Activated T-cell treated with anti-CD3 and anti-CD28 coated beads, Interleukin-2, amount 50 U/mL, for 72 hours (primary cell): ENCODE measurements around the gene GPC6. TPM values are rescaled to one million over a fixed set of nuclear protein-coding genes. Genes with fewer than 3 reads are reported as not detected.

Source experiments
- ATAC-seq, 2 donors: fragments of 150-1000 bp; cut with Tn5 transposase; replicated peaks in 1 of 2; 2 replicates each; pipeline ENCODE4 v1.10.0; 2021; ENCODE audit warnings: moderate library complexity in 2 of 2, mild to moderate bottlenecking in 1 of 2
- DNase-seq, 2 donors: peaks; one replicate each; pipeline ENCODE4 v3.0.0; 2021 to 2022; ENCODE audit warnings: mixed read lengths in 1 of 2
- H3K27ac Mint-ChIP-seq: one replicate; pipeline ENCODE4 v1.8.0; 2022; ENCODE audit warnings: mild to moderate bottlenecking, moderate library complexity, mixed read lengths
- H3K27me3 Mint-ChIP-seq: one replicate; pipeline ENCODE4 v1.8.0; 2022; ENCODE audit warnings: low read depth, mixed read lengths
- H3K36me3 Mint-ChIP-seq, 2 donors: one replicate each; pipeline ENCODE4 v1.8.0; 2022; ENCODE audit warnings: mixed read lengths in 2 of 2, mild to moderate bottlenecking in 1 of 2; ENCODE audit not compliant: insufficient read depth in 2 of 2
- H3K4me1 Mint-ChIP-seq: one replicate; pipeline ENCODE4 v1.8.0; 2022; ENCODE audit warnings: low read depth, mixed read lengths
- H3K4me3 Mint-ChIP-seq, 2 donors: one replicate each; pipeline ENCODE4 v1.8.0; 2022; ENCODE audit warnings: mild to moderate bottlenecking in 2 of 2, mixed read lengths in 2 of 2, moderate library complexity in 2 of 2
- H3K9me3 Mint-ChIP-seq, 2 donors: one replicate each; pipeline ENCODE4 v1.8.0; 2022; ENCODE audit warnings: mixed read lengths in 2 of 2
- total RNA-seq, 2 donors: library from RNA; stranded (reverse); gene quantifications; one replicate each; pipeline ENCODE4 v1.2.3, GENCODE V29; 2022

Gene GPC6
- total RNA-seq, 2 donors from 2014 or later, result not detected

- Mint-ChIP-seq H3K4me1 (no peaks in the 10 kb centered on the region), H3K9me3 (no peaks in the 10 kb centered on the region), H3K27ac (no peak overlapping the region), H3K27me3 (peaks cover 28% of the 10 kb centered on the region), H3K36me3 (no peaks in the 10 kb centered on the region), H3K4me3 (no peak overlapping the region)
- DNase-seq, result no peak
- ATAC-seq, result no peak
Observed at GRCh38 chr13:93811071-93811737, 584.6 kb downstream of the GPC6 start.

- DNase-seq (no peak), ATAC-seq (no peak)
- Mint-ChIP-seq H3K4me1 (no peaks in the 10 kb centered on the region), H3K9me3 (no peaks in the 10 kb centered on the region), H3K27ac (no peak overlapping the region), H3K4me3 (no peak overlapping the region), H3K36me3 (no peaks in the 10 kb centered on the region), H3K27me3 (peaks cover 28% of the 10 kb centered on the region)
Observed at GRCh38 chr13:93811738-93812112, 585.1 kb downstream of the GPC6 start.

DNA sequence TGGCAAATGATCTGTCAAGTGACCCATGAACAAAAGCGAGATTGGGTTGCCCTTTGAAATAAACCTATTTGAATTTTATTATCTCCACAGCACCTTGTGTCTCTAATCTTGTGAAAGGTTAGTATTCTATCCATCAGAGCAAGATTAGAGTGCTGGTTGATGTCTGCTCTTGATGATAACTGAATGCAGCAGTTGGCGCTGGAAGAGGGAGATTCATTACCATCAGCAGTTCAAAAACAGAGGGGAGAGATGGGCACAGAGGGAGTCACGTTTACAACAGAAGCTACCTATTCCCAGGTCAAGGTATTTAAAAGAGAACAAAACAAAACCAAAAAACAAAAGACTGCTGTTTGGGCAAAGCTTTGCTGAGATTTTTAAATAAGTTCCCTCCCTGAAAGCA, 588.1 kb downstream of the GPC6 start:
- Mint-ChIP-seq H3K4me3 (no peak overlapping the region), H3K9me3 (no peaks in the 10 kb centered on the region), H3K27ac (no peak overlapping the region), H3K4me1 (no peaks in the 10 kb centered on the region), H3K27me3 (peaks cover 22% of the 10 kb centered on the region), H3K36me3 (no peaks in the 10 kb centered on the region)
- ATAC-seq, result no peak
- no peak for DNase-seq

DNA sequence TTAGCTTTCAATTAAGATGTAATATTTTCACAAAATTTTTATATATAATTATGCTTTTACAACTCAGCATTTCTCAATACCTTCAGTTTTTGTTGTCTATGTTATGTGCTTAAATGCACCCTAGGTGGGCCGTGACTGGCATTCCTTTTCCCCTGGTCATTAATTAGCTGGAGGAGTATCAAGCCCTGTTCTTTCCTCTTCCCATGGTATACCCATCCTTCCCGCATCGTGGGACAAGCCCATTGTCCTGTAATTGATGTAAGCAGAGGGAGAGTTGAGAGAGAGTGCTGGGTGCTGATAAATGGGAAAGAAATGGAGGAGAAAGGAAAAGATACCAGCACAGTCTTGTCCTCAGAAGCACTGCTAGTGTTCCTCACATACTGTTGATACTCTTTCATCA, 591.7 kb downstream of the GPC6 start:
- no peak overlapping the region for H3K4me3 Mint-ChIP-seq
- H3K9me3 Mint-ChIP-seq, result no peaks in the 10 kb centered on the region
- H3K27me3 Mint-ChIP-seq, result peaks cover 6% of the 10 kb centered on the region
- H3K36me3 Mint-ChIP-seq, result no peaks in the 10 kb centered on the region
- no peak overlapping the region for H3K27ac Mint-ChIP-seq
- H3K4me1 Mint-ChIP-seq, result no peaks in the 10 kb centered on the region
- DNase-seq (no peak), ATAC-seq (no peak)

DNA sequence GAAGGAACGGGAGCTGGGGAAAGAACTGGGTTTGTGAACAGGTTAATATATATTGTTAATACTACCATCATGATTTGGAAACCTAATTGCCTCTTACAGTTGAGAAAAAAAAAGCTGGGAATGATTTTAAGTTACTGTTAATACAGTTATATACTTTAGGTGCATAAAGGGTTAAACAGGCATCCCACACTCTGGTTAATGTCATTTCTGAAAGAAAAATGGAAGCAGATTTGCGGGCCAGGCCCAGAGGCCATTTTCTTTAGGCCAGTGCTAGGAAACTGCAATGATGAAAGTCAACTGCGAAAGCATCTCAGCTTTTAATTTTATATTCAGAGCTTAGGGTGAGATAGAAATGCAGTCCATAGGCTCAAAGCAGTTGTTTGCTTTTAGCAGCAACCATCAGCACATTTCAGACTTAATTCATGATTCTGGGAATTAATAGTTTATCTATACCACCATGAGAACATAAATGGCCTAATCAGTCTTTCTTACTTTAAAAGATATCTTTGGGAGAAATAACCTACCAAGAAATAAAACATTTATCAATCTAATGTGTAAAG, 592.8 kb downstream of the GPC6 start:
- H3K9me3 Mint-ChIP-seq, result no peaks in the 10 kb centered on the region
- H3K36me3 Mint-ChIP-seq, result no peaks in the 10 kb centered on the region
- no peak overlapping the region for H3K27ac Mint-ChIP-seq
- ATAC-seq (no peak), DNase-seq (no peak)
- H3K27me3 Mint-ChIP-seq, result peaks cover 9% of the 10 kb centered on the region
- H3K4me1 Mint-ChIP-seq, result no peaks in the 10 kb centered on the region
- no peak overlapping the region for H3K4me3 Mint-ChIP-seq

DNA sequence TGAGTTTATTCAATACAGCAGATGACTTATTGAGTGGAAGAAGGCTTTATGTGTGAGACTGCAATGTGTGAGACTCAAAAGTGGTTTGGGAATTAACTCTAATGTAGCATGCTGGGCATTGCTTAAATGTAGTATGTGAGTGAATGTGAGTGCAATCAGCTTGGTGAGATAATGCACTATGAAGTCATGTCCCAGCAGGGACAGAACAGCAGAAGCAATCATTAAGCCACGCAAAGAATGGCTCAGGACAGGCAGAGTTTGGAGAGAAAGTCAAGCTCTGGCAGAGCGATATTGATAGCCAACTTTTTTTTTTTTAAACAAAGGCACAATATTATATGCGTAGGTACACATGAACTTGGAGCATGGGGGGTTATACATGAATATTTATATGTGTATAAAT, 597.7 kb downstream of the GPC6 start:
- ATAC-seq, result no peak
- Mint-ChIP-seq H3K36me3 (no peaks in the 10 kb centered on the region), H3K27ac (no peak overlapping the region)

GRCh38 chr13:93834051-93834450, 607.4 kb downstream of the GPC6 start:
- Mint-ChIP-seq H3K27ac (no peak overlapping the region), H3K4me3 (no peak overlapping the region), H3K36me3 (no peaks in the 10 kb centered on the region), H3K4me1 (no peaks in the 10 kb centered on the region), H3K9me3 (peaks cover 0 to 1% of the 10 kb centered on the region in 2 donors), H3K27me3 (peaks cover 18% of the 10 kb centered on the region)
- ATAC-seq (no peak), DNase-seq (no peak)

More for the DNA sequence above, 597.7 kb downstream of the GPC6 start:
- no peaks in the 10 kb centered on the region for H3K4me1 Mint-ChIP-seq
- H3K4me3 Mint-ChIP-seq, result no peak overlapping the region
- H3K27me3 Mint-ChIP-seq, result peaks cover 9% of the 10 kb centered on the region
- no peaks in the 10 kb centered on the region for H3K9me3 Mint-ChIP-seq
- no peak for DNase-seq

DNA sequence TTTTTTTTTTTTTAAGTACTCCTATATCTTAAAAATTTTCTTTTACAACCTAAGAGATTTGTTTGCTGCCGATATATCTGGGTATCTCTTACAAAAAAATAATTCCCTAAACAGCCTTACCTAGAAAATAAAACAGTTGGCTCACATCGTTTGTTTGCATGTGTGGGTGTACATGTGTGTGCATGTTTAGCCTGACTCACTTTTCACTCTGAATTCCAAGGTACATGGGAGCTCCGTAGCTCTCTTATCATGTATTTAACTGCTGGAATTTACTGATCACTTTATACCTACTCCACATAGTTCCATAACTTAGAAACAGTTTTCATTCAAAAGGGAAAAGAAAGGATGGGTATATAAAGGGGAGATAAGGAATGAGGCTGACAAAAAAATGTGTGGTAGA, 616.5 kb downstream of the GPC6 start:
- Mint-ChIP-seq H3K4me3 (no peak overlapping the region), H3K27ac (no peak overlapping the region), H3K27me3 (peaks cover 24% of the 10 kb centered on the region), H3K4me1 (peaks cover 5% of the 10 kb centered on the region), H3K9me3 (no peaks in the 10 kb centered on the region), H3K36me3 (no peaks in the 10 kb centered on the region)
- no peak for DNase-seq
- no peak for ATAC-seq

- peaks cover 5% of the 10 kb centered on the region for H3K4me1 Mint-ChIP-seq
- no peaks in the 10 kb centered on the region for H3K27me3 Mint-ChIP-seq
- H3K4me3 Mint-ChIP-seq, result no peak overlapping the region
- H3K9me3 Mint-ChIP-seq, result peaks cover 0 to 2% of the 10 kb centered on the region in 2 donors
- no peak overlapping the region for H3K27ac Mint-ChIP-seq
- DNase-seq (peak; percentile 0 to 32), ATAC-seq (peak; percentile 49 to 79)
- no peaks in the 10 kb centered on the region for H3K36me3 Mint-ChIP-seq
Observed at GRCh38 chr13:93847162-93847561, 620.6 kb downstream of the GPC6 start.

DNA sequence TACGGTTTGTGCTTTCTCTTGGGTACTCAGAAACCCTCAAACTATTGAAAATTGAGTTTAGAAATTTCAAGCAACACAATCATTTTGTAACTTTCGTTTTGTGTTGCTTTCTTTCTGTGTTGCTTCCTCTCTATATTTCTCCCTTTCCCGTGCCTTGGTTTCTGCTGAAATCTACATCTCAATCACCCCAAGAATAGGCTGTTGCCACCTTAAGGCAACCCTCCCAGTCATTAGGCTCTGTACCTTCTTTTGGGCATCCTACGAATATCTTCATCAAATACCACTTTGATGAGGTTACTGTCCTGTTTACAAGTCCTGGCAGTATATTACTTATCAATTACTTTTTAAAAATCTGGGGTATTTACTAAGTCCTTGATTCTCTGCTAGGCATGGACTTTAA, 621.6 kb downstream of the GPC6 start:
- Mint-ChIP-seq H3K9me3 (peaks cover 0 to 2% of the 10 kb centered on the region in 2 donors), H3K36me3 (no peaks in the 10 kb centered on the region)
- peak in 1 of 2 donors; percentile 56 for ATAC-seq

DNA sequence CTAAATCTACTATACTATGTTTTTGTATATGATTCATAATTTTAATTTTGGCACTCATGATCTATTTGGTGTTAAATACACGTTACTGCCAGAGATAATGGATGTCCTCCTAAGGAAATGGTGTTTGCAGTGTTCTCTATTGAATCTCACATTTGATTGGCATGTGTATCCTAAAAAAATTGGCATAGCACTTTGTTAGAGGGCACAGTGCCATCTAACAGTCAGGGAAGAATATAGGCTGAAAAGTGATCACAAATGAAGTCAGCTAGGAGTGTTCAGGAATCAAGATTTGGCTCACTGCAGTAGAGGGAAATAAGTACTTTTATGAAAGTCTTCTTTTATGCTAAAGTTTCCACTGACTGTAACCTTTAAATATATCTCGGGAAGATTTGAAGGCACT, 624.6 kb downstream of the GPC6 start:
- Mint-ChIP-seq H3K9me3 (peaks cover 0 to 2% of the 10 kb centered on the region in 2 donors), H3K27ac (no peak overlapping the region), H3K4me3 (no peak overlapping the region), H3K4me1 (peaks cover 5% of the 10 kb centered on the region), H3K27me3 (peaks cover 10% of the 10 kb centered on the region), H3K36me3 (no peaks in the 10 kb centered on the region)
- DNase-seq (no peak), ATAC-seq (no peak)

More for the DNA sequence above, 621.6 kb downstream of the GPC6 start:
- DNase-seq, result no peak
- peak overlapping the region; percentile 1 for H3K27ac Mint-ChIP-seq
- peaks cover 5% of the 10 kb centered on the region for H3K4me1 Mint-ChIP-seq
- no peak overlapping the region for H3K4me3 Mint-ChIP-seq
- H3K27me3 Mint-ChIP-seq, result no peaks in the 10 kb centered on the region

- H3K27me3 Mint-ChIP-seq, result peaks cover 18% of the 10 kb centered on the region
- H3K9me3 Mint-ChIP-seq, result no peaks in the 10 kb centered on the region
- no peak overlapping the region for H3K4me3 Mint-ChIP-seq
- no peak overlapping the region for H3K27ac Mint-ChIP-seq
- DNase-seq, result no peak
- H3K36me3 Mint-ChIP-seq, result no peaks in the 10 kb centered on the region
- no peaks in the 10 kb centered on the region for H3K4me1 Mint-ChIP-seq
- no peak for ATAC-seq
Observed at GRCh38 chr13:93853912-93854311, 627.3 kb downstream of the GPC6 start.

- no peak overlapping the region for H3K4me3 Mint-ChIP-seq
- H3K27ac Mint-ChIP-seq, result no peak overlapping the region
- H3K9me3 Mint-ChIP-seq, result no peaks in the 10 kb centered on the region
- ATAC-seq, result no peak
- no peaks in the 10 kb centered on the region for H3K36me3 Mint-ChIP-seq
- H3K4me1 Mint-ChIP-seq, result no peaks in the 10 kb centered on the region
- peaks cover 27% of the 10 kb centered on the region for H3K27me3 Mint-ChIP-seq
- DNase-seq, result no peak
Observed at GRCh38 chr13:93857126-93857525, 630.5 kb downstream of the GPC6 start.

GRCh38 chr13:93859716-93860115, 633.1 kb downstream of the GPC6 start:
- DNase-seq (no peak), ATAC-seq (no peak)
- H3K9me3 Mint-ChIP-seq, result no peaks in the 10 kb centered on the region
- H3K4me1 Mint-ChIP-seq, result no peaks in the 10 kb centered on the region
- H3K27me3 Mint-ChIP-seq, result peaks cover 40% of the 10 kb centered on the region
- H3K4me3 Mint-ChIP-seq, result no peak overlapping the region
- H3K36me3 Mint-ChIP-seq, result no peaks in the 10 kb centered on the region
- no peak overlapping the region for H3K27ac Mint-ChIP-seq
